IPS-NIHi7 (cell line): ENCODE measurements around the gene GRIP2.
A peak's percentile ranks its signal among the peaks of the same experiment; 100 is the strongest.

Experiments used
- DNase-seq: peaks from one replicate; pipeline ENCODE4 v3.0.0; 2012; ENCODE audit warnings: mixed read lengths; ENCODE audit errors: extremely low spot score

The GRIP2 gene

DNA sequence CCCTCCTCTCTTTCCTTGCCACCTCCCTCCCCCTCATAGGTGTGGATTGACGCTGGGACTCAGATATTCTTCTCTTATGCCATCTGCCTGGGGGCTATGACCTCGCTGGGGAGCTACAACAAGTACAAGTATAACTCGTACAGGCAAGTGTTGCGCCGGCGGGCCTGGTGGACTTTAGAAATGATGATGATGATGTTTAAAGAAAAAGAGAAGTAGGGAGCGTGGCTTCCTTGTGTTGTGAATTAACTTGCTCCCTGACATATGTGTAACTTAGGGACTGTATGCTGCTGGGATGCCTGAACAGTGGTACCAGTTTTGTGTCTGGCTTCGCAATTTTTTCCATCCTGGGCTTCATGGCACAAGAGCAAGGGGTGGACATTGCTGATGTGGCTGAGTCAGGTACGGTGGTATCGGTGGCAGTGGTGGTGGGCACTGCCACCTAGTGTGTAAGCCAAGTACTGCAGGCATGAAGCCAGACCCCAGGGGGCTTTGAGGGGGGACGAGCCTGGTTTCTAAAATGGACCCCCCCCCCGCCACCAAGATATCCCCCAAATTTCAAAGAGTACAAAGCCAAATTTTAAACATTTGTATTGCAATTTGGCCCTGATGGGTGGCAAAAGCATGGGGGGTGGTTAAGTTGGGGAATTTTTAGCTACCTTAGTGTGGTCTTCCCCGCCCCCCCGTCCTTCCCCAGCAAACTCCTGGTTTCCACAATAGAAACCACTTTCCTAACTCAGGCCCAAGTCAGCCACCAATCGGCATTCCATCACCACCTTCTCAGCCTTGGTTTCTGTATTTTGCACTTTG lies 72.1 kb downstream of the GRIP2 start:
- DNase-seq, result peak; percentile 91

DNA sequence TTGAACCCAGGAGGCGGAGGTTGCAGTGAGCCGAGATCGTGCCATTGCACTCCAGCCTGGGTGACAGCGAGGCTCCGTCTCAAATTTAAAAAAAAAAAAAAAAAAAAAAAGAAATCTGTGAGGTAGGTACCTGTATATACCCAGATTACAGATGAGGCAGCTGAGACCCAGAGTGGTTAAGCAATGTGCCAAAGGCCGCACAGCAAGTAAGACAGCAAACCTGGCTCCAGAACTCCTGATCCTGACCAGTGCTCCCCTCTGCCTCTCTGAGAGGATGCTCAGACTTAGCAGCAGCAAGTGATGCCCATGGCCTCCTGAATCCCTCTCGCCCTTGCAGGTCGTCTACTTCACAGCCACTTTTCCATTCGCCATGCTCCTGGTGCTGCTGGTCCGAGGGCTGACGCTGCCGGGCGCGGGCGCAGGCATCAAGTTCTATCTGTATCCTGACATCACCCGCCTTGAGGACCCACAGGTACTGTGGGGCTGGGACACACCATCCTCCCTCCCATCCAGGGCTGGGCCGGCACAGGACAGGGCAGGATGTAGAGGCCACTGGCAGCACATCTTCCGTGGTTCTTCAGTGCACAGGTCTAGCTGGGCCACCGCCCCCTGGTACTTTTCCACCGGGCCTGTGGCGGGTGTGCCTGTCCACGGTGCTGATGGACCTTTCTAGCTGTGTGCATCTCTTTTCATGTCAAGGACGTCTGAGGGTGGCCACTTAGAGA lies 73.8 kb downstream of the GRIP2 start:
- DNase-seq, result no peak

DNA sequence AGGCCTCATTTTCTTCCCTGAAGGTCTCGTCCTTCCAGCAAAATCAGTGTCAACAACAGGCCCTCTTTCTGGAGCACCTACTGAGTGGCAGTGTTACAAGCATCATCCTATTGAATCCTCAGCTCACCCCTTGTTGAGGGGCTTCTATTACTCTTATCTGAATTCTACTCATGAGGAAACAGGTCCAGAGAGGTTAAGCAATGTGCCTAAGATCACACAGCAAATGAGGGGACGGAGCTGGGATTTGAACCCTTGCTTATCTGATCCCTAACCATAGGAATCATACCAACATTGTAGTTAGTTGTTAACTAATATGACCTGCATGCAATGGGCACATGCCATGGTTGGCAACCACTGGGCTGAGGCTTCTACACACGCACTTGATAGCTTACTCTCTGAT lies 74.7 kb downstream of the GRIP2 start:
- DNase-seq, result no peak

DNA sequence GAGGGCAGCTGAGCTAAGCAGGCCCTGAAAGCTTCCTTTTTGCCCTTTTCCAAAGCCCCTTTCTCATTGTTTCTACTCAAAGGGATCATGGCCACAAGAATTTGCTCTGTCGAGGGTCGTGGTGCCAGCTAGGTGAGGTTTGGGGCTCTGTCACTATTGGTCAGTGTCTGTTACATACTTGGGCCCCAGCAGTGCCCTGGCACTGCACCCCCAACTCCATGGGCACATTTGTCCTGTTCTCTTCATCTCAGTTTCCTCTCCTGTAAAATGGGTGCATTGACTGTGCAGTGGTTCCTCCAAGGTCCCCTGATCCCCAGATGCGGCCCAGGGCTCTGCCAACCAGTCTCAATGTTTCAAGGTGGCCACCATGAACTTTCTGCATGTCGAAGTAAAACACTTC lies 75.6 kb downstream of the GRIP2 start:
- DNase-seq, result no peak

DNA sequence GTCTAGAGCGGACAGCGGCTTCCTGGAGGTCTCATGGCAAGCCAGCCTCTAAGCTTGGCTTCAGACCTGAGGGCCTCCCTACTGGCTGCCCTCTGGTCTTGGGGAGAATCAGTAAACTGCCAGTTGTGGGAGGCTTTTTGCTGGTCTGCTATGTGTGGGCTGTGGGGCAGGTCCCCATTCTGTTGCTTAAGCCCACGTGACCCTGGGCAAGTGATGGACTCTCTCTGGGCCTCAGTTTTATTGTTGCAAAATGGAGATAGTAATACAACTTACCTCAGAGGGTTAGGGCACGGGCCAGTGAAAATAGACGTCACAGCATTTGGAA lies 76.0 kb downstream of the GRIP2 start:
- DNase-seq, result no peak

DNA sequence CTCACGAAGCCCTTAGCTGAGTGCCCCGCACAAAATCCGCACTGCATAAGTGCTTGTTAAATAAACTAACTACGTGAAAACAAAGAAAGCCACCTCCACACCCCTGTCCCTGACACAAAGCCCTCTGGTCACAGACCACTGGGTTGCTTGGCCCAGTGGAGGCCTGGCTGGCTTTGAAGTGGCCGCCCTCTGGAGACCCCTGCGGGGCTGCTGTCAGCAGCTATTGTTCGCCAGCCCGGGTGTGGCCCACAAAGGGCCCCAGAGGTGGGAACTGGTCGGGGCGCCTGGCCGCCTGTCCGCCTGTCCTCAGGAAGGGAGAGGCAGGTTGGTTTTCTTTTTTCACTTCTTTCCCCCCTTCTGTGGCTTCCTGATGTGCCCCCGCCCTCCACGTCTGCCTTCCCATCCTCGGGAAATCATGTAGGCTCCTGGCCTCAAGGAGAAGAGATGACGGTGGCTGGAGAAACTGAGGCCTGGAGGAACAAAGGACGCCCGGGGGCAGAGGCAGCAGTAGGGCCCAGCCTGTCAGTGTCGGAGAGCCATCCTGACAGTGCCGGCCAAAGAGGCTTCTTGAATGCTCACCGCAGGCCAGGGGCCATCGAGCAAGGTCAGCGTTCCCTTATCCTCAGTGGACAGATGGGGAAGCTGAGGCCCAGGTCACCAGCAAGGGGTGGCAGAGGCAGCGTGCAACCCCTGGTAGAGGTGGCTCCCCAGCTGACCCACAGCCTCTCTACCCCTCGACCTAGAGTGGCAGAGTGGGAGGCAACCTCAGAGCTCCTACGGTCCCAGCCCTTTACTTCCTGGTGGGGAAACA lies 76.6 kb downstream of the GRIP2 start:
- DNase-seq, result peak; percentile 76

DNA sequence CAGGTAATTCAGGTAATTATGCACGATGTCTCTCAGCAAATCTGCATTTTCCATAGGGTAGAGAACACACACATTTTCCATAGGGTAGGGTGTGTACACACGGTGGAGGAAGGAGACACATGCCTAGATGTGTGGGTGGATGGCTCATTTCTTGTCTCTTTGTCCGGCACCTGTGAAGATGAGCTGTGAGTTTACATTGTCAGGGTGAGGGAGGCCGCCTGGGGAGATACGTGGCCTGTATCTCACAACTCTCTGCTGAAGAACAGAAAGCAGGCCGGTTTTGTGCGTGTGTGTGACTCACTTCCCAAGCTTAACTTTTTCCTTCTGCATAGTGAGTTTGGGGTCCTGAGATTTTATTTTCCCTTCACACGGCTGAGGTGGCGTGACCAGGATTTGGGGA lies 77.4 kb downstream of the GRIP2 start:
- no peak for DNase-seq

DNA sequence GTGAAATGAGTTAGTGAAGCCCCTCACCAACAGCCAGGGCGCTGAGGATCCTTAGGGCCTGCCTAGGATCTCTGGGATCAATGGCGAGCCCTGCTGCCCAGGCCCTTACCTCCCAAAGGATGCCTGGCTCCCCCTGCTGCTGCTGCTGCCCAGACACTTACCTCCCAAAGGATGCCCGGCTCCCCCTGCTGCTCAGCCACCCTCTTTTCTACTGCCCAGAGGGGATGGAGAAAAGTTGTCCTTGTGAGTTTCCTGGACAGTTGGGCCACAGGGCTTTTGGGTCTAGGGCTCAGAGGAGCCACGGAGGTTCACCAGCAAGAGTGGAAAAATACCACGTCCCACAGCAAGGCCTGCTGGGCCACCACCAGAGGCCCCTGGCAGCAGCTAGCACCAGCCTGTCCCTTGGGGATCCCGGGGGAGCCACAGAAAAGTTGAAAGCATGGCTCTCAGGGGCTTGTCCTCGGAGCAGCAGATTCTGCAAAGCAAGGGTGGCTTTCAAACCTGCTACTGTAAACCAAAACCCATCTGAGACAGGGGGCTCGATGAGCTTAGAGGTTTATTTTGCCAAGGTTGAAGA lies 78.3 kb downstream of the GRIP2 start:
- DNase-seq, result peak; percentile 81

DNA sequence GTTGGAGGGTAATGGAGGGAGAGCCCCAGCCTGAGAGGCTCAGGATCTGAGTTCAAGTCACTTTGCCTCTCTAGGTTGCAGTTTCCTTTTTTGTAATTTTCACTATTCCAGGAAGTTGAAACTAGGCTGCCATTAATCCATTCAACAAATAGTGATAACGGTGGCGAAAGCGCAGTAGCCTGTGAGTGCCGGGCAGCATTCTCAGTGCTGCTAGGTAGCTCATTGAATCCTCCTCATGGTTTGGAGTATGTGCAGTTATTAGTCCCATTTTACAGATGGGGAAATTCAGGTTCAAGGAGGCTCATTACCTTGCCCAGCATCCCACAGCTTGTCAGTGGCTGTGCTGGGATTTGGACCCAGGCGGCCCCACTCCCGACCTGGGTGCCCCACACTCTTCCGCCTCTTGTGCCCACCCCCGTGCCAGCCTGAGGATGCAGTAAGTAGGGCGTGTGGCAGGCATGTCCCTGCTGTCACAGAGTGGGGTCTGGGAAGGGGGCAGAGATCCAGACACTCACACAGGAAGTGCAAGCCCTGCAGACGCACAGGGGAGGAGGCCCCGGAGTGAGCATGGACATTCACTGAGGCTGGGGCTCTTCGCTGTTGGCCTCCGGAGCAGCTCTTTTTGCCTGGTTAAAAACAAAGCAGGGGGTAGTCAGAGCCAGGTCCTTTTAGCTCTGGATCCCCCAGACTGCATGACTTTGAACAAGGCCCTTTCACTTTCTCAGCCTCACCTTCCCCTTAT lies 79.0 kb downstream of the GRIP2 start:
- no peak for DNase-seq

DNA sequence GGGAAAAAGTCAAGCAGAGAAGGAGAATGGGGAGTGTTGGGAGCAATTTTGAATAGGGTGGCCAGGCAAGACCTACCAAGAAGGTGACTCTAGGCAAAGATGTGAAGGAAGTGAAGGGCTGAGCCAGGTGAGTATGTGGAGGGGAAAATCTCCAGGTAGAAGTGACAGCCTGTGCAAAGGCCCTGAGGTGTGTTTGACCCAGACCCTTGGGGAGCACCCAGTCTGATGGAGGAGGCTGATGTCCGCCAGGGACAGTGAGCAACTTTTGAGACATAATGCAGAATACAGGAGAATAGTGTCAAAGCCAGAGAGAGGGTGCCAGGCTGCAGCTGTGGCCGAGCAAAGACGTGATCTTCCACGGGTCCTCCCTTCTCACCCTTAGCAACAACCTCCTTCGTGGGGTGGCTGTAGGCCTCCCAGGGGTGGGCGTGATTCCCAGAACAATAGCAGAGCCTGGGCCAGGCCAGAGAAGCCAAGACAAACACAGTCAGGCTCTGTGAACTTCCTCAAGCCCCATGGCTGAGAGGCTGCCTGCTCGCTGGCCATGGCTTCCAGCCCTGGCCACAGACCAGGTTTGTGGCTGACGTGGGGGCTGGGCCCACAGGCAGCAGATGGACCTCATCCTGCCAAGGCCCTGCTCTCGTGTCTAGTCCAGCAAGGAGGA lies 79.7 kb downstream of the GRIP2 start:
- DNase-seq, result no peak

DNA sequence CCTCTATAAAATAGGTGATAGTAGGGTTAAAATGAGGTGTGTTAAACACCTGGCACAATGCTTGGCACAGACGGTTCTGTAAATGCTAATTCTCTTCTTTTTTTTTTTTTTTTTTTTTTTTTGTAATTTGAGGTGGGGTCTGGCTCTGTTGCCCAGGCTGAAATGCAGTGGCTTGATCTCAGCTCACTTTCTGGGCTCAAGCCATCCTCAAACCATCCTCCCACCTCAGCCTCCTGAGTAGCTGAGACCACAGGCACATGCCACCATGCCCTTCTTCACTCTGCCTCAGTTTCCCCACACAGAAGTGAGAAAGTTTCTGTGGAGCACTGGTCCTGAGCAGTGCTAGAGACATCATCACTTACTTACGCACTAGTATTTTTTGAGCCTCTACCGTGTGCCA lies 80.4 kb downstream of the GRIP2 start:
- DNase-seq, result no peak

DNA sequence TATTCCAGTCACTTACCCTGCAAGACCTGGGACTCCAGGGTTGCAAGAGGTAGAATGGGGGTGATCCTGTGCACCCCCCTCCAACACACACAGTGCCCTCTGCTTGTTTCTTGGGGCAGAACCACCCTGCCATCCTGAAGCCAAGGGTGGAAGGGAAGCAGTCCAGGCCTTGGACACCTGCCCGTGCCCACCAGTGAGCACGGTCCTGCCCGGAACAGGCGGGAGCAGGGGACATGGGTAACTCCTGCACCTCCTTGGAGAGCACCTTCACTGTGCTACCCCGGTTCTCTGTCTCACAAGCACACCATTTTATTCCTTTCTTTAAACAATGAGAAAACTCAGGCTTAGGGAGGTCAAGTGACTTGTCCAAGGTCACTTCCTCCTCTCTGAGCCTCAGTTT lies 80.8 kb downstream of the GRIP2 start:
- DNase-seq, result no peak

DNA sequence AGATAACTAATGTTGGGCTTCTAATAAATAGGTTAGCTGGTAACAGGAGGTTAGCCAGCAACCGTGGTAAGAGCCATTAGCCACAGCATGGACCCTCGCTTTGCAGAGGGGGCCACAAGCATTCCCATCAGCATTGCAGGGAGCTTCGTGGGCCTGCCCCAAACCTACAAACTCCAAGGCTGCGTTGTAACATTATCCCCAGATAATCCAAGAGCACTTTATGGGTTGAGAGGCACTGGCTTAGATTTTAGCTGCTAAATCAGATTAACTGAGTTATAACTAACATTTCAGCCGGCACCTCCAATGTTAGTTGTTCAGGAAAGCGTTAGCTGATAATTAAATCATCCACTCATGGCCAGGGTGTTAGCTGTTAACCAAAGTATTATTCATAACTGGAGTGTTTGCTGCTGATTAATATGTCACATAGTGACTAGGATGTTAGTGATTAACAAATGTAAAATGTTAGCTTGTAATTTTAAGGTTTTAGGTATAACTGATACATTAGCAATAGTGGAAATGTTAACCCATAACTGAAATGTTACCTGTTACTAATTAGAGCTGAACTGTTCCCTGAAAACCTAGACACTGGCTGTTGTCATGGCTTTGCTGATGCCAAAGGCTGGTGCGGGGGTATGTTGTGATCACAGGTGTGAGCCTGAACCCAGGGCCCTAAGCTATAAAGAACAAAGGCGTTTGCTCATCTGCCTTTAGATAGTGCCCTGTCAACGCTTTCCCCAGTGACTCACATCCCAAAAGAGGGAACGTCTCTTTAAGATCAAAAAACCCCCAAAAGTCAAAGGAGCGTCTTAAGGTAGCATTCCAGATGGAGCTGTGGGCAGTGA lies 81.5 kb downstream of the GRIP2 start:
- DNase-seq, result no peak

DNA sequence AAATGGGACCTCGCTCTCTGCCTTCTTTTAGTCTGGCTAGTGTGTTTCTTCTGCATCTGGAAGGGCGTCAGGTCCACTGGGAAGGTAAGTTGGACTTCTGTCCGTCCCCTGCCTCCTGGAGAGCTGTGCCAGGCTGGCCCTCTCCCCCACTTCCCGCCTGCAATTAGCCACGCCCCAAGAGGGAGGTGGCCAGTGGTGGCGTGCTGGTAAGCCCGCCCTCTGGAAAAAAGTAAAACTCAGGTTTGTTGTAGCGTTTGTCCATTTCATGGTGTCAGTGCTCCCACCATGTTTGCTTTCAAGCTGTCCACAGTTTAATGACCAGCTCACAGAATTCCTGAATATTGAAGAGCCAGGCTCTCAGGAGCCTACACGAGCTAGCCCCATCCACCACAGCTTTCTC lies 82.1 kb downstream of the GRIP2 start:
- DNase-seq, result peak; percentile 84

DNA sequence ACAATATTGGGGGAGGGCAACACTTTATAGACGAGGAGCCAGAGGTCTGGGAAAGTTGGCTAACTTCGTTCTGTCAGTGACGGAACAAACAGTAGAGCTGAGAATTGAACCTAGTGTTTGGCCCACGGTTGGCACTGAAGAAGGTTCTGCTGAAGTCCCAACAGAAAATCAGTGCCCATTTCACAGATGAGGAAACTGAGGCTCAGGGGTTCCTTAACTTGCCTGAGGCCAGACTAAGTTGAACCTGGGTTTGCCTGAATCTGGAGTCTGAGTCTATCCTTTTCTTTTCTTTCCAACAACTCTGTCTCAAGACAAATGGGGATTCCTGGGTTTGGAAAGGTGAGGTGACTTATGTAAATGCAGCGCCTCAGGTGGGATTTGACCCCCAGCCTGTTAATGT lies 82.7 kb downstream of the GRIP2 start:
- no peak for DNase-seq

DNA sequence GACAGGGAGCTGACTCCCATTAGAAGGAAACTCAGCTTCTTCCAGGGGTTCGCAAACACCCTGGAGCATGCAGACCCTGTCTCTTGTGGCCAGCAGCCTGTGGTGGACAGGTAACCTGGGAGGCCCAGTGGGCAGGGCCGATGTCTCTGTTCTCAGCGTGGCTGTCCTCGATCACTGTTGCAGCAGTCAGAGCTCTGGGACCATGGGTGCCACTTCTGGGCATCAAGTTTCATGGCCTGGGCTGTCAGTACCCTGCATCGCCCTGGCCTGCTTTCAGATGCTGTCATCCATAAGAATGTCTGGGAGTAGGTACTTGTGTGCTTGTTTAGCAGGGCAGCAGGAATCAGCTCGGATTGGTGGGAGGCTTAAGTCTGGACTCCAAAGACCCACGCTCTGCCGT lies 83.3 kb downstream of the GRIP2 start:
- DNase-seq, result no peak

DNA sequence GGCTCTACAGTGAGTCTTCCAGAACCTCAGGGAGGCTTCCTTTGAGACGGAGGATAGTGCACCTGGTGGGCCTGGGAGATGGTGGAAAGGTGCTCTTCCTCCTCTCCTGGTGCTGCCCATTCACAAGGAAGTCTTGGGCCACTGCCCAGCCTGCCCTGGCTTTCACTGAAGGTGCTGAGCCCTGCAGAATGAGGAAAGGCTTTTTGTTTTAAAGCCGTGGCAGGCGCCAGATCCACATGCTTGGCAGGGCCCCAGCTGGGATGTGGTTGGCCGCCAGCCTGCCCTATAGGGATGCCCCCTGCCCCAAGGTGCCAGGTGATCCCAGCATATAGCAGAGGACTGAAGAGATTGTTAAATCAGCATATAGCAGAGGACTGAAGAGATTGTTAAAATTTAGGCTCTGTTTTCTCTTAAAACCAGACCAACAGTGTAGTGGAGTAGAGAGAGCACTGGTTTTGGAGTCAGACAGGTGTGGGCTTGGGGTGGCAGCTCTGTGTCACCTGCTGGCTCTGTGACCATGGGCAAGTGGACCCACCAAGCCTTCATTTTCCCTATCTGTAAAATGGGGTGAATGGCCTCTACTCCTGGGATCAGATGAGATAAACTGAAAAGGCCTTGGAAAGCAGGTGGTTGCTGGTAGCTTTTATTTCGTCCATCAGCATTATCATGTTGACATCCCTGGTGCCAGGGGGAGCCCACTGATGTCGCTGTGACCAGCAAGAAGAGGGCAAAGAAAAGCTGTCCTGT lies 84.4 kb downstream of the GRIP2 start:
- no peak for DNase-seq

DNA sequence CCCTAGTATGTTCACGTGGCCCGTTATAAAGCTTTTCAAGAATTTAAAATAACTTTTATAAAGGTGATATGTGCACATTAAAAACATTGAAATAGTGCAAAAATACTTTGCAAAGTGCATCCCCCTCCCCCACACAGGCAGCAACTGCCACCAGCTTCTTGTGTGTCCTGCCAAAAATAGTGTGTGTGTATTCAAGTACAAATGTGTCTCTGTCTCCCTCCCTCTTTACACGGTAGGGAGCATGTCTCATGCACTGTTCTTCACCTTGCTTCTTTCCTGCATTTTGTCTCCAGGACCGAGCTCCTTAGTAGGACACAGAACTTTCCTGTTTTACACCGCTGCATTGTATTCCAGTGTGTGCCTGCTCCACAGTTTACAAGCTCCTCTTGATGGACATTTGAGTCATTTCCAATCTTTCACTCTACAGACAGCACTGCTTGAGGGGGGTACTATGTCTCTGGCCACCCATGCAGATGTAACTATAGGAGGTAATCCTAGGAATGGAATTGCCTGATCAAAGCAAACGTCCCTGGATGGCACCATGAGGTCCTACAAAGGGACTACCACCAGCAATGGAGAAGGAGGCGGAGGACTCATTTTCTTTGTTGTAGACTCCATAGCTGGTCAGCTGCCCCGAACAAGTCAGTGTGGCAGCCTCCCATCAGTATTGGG lies 85.4 kb downstream of the GRIP2 start:
- DNase-seq, result no peak
